ENCODE results near the gene SORCS2.

DNA sequence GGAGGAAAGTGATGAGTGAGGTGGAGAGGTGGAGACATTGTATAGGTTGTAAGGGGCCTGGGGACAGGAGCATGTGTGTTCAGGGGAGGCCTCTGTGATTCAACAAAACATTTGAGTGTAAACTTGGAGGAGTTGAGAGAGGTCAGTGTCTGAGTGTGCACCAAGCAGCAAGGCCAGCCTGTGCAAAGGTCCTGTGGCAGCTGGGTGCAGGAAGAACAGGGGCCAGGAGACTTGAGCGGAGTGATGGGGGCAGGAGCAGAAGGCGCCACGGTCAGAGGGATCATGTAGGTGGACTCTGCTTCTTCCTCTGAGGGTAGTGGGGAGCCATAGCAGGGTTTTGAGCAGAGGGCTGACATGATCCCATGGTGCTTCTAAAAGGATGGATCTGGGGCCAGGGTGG is 252.0 kb downstream of the SORCS2 start:
- TF ChIP-seq CTCF (optimal IDR thresholded peaks at IDR 0.05 in 1 of 3, IDR thresholded peaks at IDR 0.05 in 1 of 3, conservative IDR thresholded peaks at IDR 0.05 in 1 of 3; ENCODE audit: extremely low read depth in 1 of 3, insufficient read depth in 2 of 3, low read length in 3 of 3) (no peak), EZH2 (IDR thresholded peaks at IDR 0.05; ENCODE audit: low read length) (no peak)

All from keratinocyte (primary cell).